Measurements from ENCODE around the gene HSPA9.

Gene HSPA9

GRCh38 chr5:138545919-138546562 is 29.2 kb downstream of the HSPA9 start (continued):
- TF ChIP-seq ZNF239 (tag by site-specific recombination; IDR thresholded peaks at IDR 0.05) (no peak), ZNF335 (tag by site-specific recombination; conservative IDR thresholded peaks at IDR 0.05) (peak; percentile 38), GFI1B (tag by site-specific recombination; IDR thresholded peaks at IDR 0.05) (no peak), PRDM10 (tag by site-specific recombination; IDR thresholded peaks at IDR 0.05) (peak; percentile 44; the same call in 1 of the 2 replicates), ZBTB17 (tag by site-specific recombination; IDR thresholded peaks at IDR 0.05) (peak; percentile 29; the same call in 1 of the 2 replicates), ZBTB20 (tag by site-specific recombination; IDR thresholded peaks at IDR 0.05) (no peak)

DNA sequence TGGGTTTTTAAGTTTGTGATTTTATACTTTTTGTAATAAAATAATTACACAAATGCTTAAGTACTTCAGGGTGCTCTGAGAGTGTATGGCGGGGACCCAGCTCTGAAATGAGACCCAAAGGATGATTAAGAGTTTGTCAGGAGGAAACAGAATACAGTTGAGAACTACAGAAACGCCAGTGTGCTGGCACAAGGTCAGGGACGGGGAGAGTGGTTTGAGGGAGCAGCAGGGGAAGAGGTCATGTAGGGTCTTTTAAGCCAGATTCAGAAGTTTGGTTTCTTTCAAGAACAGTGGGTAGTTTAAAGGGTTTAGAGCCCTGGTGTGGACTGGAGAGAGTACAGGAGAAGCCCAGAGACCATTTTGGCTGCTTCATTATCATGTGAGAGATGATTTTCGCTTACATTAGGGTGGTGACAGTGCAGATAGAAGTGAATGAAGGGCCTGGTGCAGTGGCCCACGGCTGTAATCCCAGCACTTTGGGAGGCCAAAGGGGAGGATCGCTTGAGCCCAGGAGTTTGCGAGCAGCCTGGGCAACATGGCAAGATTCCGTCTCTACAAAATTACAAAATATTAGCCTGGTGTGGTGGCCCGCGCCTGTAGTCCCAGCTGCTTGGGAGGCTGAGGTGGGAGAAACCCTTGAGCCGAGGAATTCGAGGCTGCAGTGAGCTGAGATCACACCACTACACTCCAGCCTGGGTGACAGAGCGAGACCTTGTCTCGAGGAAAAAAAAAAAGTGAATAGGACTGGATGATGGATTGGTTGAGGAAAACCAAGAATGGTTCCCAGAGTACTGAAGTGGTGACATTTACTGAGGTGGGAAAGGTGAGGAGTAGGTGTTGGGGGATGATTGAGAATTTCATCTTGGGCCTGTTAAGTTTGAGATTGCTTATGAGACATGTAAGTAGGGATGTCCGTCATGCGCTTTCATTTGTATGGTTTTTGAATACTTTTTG is 30.7 kb downstream of the HSPA9 start:
- Histone ChIP-seq H3K36me3 (ENCODE audit: control insufficient read depth in 2 of 2, insufficient read depth in 1 of 2, low read length in 2 of 2) (peaks cover 0 to 24% of the 10 kb centered on the region in 2 experiments; a peak in 2 of 3 replicates), H3K4me1 (ENCODE audit: control insufficient read depth, insufficient read depth, low read length) (peaks cover 11% of the 10 kb centered on the region), H3K27ac (ENCODE audit: extremely low read depth, low read depth, low read length) (peak overlapping the region; percentile 76; the same call in 1 of the 2 replicates), H3K4me3 (ENCODE audit: low read depth, low read length) (peak overlapping the region; percentile 98), H3K9me3 (ENCODE audit: control insufficient read depth, insufficient read depth, low read depth, low read length) (no peaks in the 10 kb centered on the region)
- CTCF ChIA-PET, result interaction anchor here (0.6 to 2.9 kb wide), 3 partner anchors 40 to 151 kb away, joined by 4 to 10 read pairs (median 6); no protein-coding TSS in a partner anchor
- POLR2A ChIA-PET, result interaction anchor here (0.7 to 2.7 kb wide), 11 partner anchors 8 to 192 kb away, joined by 3 to 30 read pairs (median 9); partner anchors contain the start of genes EGR1, HSPA9, KDM3B and REEP2
- TF ChIP-seq SALL2 (tag by site-specific recombination; IDR thresholded peaks at IDR 0.05; ENCODE audit: borderline replicate concordance), result no peak
- peak; percentile 23; the same call in 1 of the 2 replicates for TF ChIP-seq ZNF600 (tag by site-specific recombination; IDR thresholded peaks at IDR 0.05)
- TF ChIP-seq ZBTB20 (tag by site-specific recombination; IDR thresholded peaks at IDR 0.05), result no peak
- no peak for TF ChIP-seq ZNF596 (tag by site-specific recombination; IDR thresholded peaks at IDR 0.05)
- no peak for TF ChIP-seq ZNF184 (tag by site-specific recombination; IDR thresholded peaks at IDR 0.05)
- no peak for TF ChIP-seq ZNF639 (tag by site-specific recombination; IDR thresholded peaks at IDR 0.05)
- TF ChIP-seq ZNF776 (tag by site-specific recombination; IDR thresholded peaks at IDR 0.05; ENCODE audit: borderline replicate concordance), result no peak
- TF ChIP-seq, protein P1, sequence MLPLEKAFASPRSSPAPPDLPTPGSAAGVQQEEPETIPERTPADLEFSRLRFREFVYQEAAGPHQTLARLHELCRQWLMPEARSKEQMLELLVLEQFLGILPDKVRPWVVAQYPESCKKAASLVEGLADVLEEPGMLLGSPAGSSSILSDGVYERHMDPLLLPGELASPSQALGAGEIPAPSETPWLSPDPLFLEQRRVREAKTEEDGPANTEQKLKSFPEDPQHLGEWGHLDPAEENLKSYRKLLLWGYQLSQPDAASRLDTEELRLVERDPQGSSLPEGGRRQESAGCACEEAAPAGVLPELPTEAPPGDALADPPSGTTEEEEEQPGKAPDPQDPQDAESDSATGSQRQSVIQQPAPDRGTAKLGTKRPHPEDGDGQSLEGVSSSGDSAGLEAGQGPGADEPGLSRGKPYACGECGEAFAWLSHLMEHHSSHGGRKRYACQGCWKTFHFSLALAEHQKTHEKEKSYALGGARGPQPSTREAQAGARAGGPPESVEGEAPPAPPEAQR (tag by site-specific recombination; IDR thresholded peaks at IDR 0.05), result no peak
- peak; percentile 45; the same call in 1 of the 2 replicates for TF ChIP-seq MYNN (tag by site-specific recombination; IDR thresholded peaks at IDR 0.05; ENCODE audit: borderline replicate concordance)
- no peak for TF ChIP-seq ZNF707 (tag by site-specific recombination; IDR thresholded peaks at IDR 0.05)
- TF ChIP-seq GLI2 (tag by site-specific recombination; IDR thresholded peaks at IDR 0.05; ENCODE audit: borderline replicate concordance, low read depth), result no peak
- TF ChIP-seq WT1 (tag by site-specific recombination; IDR thresholded peaks at IDR 0.05), result no peak
- TF ChIP-seq ZBTB1 (tag by site-specific recombination; IDR thresholded peaks at IDR 0.05), result no peak
- TF ChIP-seq ZNF311 (tag by site-specific recombination; IDR thresholded peaks at IDR 0.05; ENCODE audit: borderline replicate concordance), result no peak
- TF ChIP-seq ZNF544 (tag by site-specific recombination; IDR thresholded peaks at IDR 0.05), result no peak
- TF ChIP-seq ZNF239 (tag by site-specific recombination; IDR thresholded peaks at IDR 0.05), result no peak
- TF ChIP-seq ZNF629 (tag by site-specific recombination; IDR thresholded peaks at IDR 0.05), result no peak
- no peak for TF ChIP-seq ZNF555 (tag by site-specific recombination; conservative IDR thresholded peaks at IDR 0.05)
- no peak for TF ChIP-seq GLI4 (tag by site-specific recombination; IDR thresholded peaks at IDR 0.05)
- TF ChIP-seq, protein P2, sequence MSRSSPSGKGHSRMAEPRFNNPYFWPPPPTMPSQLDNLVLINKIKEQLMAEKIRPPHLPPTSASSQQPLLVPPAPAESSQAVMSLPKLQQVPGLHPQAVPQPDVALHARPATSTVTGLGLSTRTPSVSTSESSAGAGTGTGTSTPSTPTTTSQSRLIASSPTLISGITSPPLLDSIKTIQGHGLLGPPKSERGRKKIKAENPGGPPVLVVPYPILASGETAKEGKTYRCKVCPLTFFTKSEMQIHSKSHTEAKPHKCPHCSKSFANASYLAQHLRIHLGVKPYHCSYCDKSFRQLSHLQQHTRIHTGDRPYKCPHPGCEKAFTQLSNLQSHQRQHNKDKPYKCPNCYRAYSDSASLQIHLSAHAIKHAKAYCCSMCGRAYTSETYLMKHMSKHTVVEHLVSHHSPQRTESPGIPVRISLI (tag by site-specific recombination; IDR thresholded peaks at IDR 0.05), result peak; percentile 82
- no peak for TF ChIP-seq SP2 (tag by site-specific recombination; IDR thresholded peaks at IDR 0.05)

Measured in HEK293 (cell line).